Measurements from ENCODE around the gene EPB41L4B.

Gene EPB41L4B

DNA sequence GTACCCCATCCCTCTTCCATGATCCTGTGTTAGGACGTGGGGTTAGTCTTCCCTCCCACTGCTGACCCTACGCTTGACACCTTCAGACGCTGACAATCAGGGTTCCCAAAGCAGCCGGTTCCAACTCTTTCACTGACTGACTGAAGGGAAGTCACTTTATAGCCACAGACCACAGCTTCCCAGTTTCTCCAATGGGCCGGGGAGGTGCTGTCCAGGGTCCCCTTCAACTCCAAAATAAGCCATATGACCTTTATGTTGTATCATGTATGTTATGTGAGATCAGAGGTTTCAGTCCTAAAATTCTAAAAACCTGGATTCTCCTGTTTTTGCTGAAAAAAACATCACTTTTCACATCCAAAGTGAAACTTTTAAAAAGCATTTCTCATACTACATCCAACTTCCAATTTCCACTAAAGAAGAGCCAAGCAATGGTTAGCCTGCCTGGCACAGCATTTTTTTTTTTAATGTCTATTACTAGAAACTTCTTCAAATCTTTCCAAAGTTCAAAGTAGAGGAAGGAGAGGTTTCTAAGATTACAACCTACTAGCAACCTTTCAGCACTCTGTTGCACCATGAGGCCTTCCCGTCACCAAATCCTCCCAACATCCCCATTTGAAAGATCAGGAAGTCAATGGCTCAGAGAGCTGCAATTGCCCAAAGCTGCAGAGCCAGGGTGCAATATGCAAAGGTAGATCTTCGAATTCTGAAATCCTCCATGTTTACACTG, 5.2 kb downstream of the EPB41L4B start:
- H3K4me1 ChIP-seq (ENCODE audit: control insufficient read depth, insufficient read depth, low read depth, low read length), result peaks cover 14% of the 10 kb centered on the region
- H4K91ac ChIP-seq (ENCODE audit: low read length), result no peak overlapping the region
- H2BK12ac ChIP-seq (ENCODE audit: low read length in 2 of 2), result no peak overlapping the region
- no peak overlapping the region for H4K8ac ChIP-seq (ENCODE audit: low read length)
- no peak for DNase-seq
- no peak overlapping the region for H2BK15ac ChIP-seq (ENCODE audit: low read depth, poor library complexity, severe bottlenecking)
- H3K4me2 ChIP-seq (ENCODE audit: low read length, poor library complexity, severe bottlenecking), result no peak overlapping the region
- no peak overlapping the region for H3K23ac ChIP-seq (ENCODE audit: low read length in 2 of 2)
- no peak overlapping the region for H2AK5ac ChIP-seq (ENCODE audit: low read length, severe bottlenecking)
- no peak overlapping the region for H3K18ac ChIP-seq (ENCODE audit: low read depth in 1 of 2, low read length in 2 of 2)
- H3K14ac ChIP-seq (ENCODE audit: low read length in 2 of 2), result no peak overlapping the region
- H3K79me1 ChIP-seq (replicated peaks; ENCODE audit: low read length, poor library complexity, severe bottlenecking), result no peaks in the 10 kb centered on the region
- 69% methylated on average over 6 of the region's 7 CpGs for WGBS
- H3K27me3 ChIP-seq (ENCODE audit: control insufficient read depth in 1 of 2, insufficient read depth in 1 of 2, low read length in 2 of 2), result peaks cover 51 to 83% of the 10 kb centered on the region in 2 experiments
- no peak overlapping the region for H2BK5ac ChIP-seq (ENCODE audit: low read depth, low read length, poor library complexity, severe bottlenecking)
- no peaks in the 10 kb centered on the region for H3K36me3 ChIP-seq (ENCODE audit: control insufficient read depth in 1 of 2, insufficient read depth in 2 of 2, low read depth in 1 of 2, low read length in 2 of 2)
- H3K9ac ChIP-seq (ENCODE audit: low read length), result no peak overlapping the region
- H3K4me3 ChIP-seq (ENCODE audit: insufficient read depth in 1 of 2, low read depth in 1 of 2, low read length in 2 of 2), result no peak overlapping the region
- no peak overlapping the region for H3K4ac ChIP-seq (ENCODE audit: low read depth in 1 of 2, low read length in 2 of 2)
- H2BK120ac ChIP-seq (ENCODE audit: low read depth, low read length), result no peak overlapping the region
- H3K9me3 ChIP-seq (ENCODE audit: control insufficient read depth, low read length), result no peaks in the 10 kb centered on the region
- H2AFZ ChIP-seq (ENCODE audit: low read depth, low read length), result no peak overlapping the region
- H3K27ac ChIP-seq (ENCODE audit: low read length, poor library complexity, severe bottlenecking), result no peak overlapping the region

DNA sequence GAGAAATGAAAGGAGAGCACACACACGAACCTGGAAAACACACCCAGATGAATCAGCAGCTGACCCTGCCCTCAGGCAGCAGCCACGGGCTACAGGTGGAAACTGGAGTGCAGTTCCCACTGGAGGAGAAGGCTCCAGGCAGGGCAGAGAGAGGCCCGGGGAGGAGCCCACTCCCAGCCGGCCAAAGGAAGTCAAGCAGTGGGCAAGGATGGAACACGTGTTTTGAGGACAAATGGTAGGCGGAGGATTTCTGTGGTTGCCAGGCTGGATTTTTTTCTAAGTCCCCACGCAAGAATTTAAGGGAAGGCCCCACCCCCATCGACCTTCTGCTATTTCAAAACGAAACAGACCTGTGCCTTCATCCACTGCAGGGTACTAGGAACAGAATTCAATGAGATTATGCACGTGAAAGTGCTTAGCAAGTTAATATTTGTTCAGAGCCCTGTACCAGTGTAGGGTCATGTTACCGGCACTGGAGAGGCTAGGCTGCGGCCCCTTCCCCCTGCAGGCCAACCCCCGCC, 6.8 kb downstream of the EPB41L4B start:
- peaks cover 42 to 89% of the 10 kb centered on the region in 2 experiments for H3K27me3 ChIP-seq (ENCODE audit: control insufficient read depth in 1 of 2, insufficient read depth in 1 of 2, low read length in 2 of 2)
- H4K8ac ChIP-seq (ENCODE audit: low read length), result no peak overlapping the region
- H2AFZ ChIP-seq (ENCODE audit: low read depth, low read length), result no peak overlapping the region
- H3K18ac ChIP-seq (ENCODE audit: low read depth in 1 of 2, low read length in 2 of 2), result no peak overlapping the region
- H2BK120ac ChIP-seq (ENCODE audit: low read depth, low read length), result no peak overlapping the region
- H2BK5ac ChIP-seq (ENCODE audit: low read depth, low read length, poor library complexity, severe bottlenecking), result no peak overlapping the region
- WGBS, result 70% methylated on average over 10 of the region's 13 CpGs
- H3K23ac ChIP-seq (ENCODE audit: low read length in 2 of 2), result no peak overlapping the region
- H3K27ac ChIP-seq (ENCODE audit: low read length, poor library complexity, severe bottlenecking), result no peak overlapping the region
- H3K9ac ChIP-seq (ENCODE audit: low read length), result no peak overlapping the region
- H3K4ac ChIP-seq (ENCODE audit: low read depth in 1 of 2, low read length in 2 of 2), result no peak overlapping the region
- H2BK15ac ChIP-seq (ENCODE audit: low read depth, poor library complexity, severe bottlenecking), result no peak overlapping the region
- no peaks in the 10 kb centered on the region for H3K9me3 ChIP-seq (ENCODE audit: control insufficient read depth, low read length)
- H2BK12ac ChIP-seq (ENCODE audit: low read length in 2 of 2), result no peak overlapping the region
- no peaks in the 10 kb centered on the region for H3K79me1 ChIP-seq (replicated peaks; ENCODE audit: low read length, poor library complexity, severe bottlenecking)
- H3K4me1 ChIP-seq (ENCODE audit: control insufficient read depth, insufficient read depth, low read depth, low read length), result peaks cover 7% of the 10 kb centered on the region
- H3K4me3 ChIP-seq (ENCODE audit: insufficient read depth in 1 of 2, low read depth in 1 of 2, low read length in 2 of 2), result no peak overlapping the region
- no peak overlapping the region for H3K14ac ChIP-seq (ENCODE audit: low read length in 2 of 2)
- H3K36me3 ChIP-seq (ENCODE audit: control insufficient read depth in 1 of 2, insufficient read depth in 2 of 2, low read depth in 1 of 2, low read length in 2 of 2), result no peaks in the 10 kb centered on the region
- H2AK5ac ChIP-seq (ENCODE audit: low read length, severe bottlenecking), result no peak overlapping the region
- H3K4me2 ChIP-seq (ENCODE audit: low read length, poor library complexity, severe bottlenecking), result no peak overlapping the region
- no peak for DNase-seq
- H4K91ac ChIP-seq (ENCODE audit: low read length), result no peak overlapping the region

- H2BK15ac ChIP-seq (ENCODE audit: low read depth, poor library complexity, severe bottlenecking), result no peak overlapping the region
- no peaks in the 10 kb centered on the region for H3K36me3 ChIP-seq (ENCODE audit: control insufficient read depth in 1 of 2, insufficient read depth in 2 of 2, low read depth in 1 of 2, low read length in 2 of 2)
- no peak overlapping the region for H2AFZ ChIP-seq (ENCODE audit: low read depth, low read length)
- no peak overlapping the region for H3K4ac ChIP-seq (ENCODE audit: low read depth in 1 of 2, low read length in 2 of 2)
- no peak overlapping the region for H4K8ac ChIP-seq (ENCODE audit: low read length)
- H3K27me3 ChIP-seq (ENCODE audit: control insufficient read depth in 1 of 2, insufficient read depth in 1 of 2, low read length in 2 of 2), result peaks cover 34 to 87% of the 10 kb centered on the region in 2 experiments
- H2BK12ac ChIP-seq (ENCODE audit: low read length in 2 of 2), result no peak overlapping the region
- H2AK5ac ChIP-seq (ENCODE audit: low read length, severe bottlenecking), result no peak overlapping the region
- H3K79me1 ChIP-seq (replicated peaks; ENCODE audit: low read length, poor library complexity, severe bottlenecking), result no peaks in the 10 kb centered on the region
- no peak overlapping the region for H3K4me2 ChIP-seq (ENCODE audit: low read length, poor library complexity, severe bottlenecking)
- no peak overlapping the region for H3K23ac ChIP-seq (ENCODE audit: low read length in 2 of 2)
- no peak overlapping the region for H3K9ac ChIP-seq (ENCODE audit: low read length)
- no peak overlapping the region for H2BK120ac ChIP-seq (ENCODE audit: low read depth, low read length)
- H3K27ac ChIP-seq (ENCODE audit: low read length, poor library complexity, severe bottlenecking), result no peak overlapping the region
- H4K91ac ChIP-seq (ENCODE audit: low read length), result no peak overlapping the region
- DNase-seq, result no peak
- WGBS, result 70% methylated on average over 4 of the region's 4 CpGs
- H3K4me1 ChIP-seq (ENCODE audit: control insufficient read depth, insufficient read depth, low read depth, low read length), result peaks cover 5% of the 10 kb centered on the region
- H2BK5ac ChIP-seq (ENCODE audit: low read depth, low read length, poor library complexity, severe bottlenecking), result no peak overlapping the region
- no peak overlapping the region for H3K14ac ChIP-seq (ENCODE audit: low read length in 2 of 2)
- H3K4me3 ChIP-seq (ENCODE audit: insufficient read depth in 1 of 2, low read depth in 1 of 2, low read length in 2 of 2), result no peak overlapping the region
- H3K9me3 ChIP-seq (ENCODE audit: control insufficient read depth, low read length), result no peaks in the 10 kb centered on the region
- no peak overlapping the region for H3K18ac ChIP-seq (ENCODE audit: low read depth in 1 of 2, low read length in 2 of 2)
Measured at GRCh38 chr9:109313351-109313750, 7.5 kb downstream of the EPB41L4B start.

- Histone ChIP-seq H4K8ac (ENCODE audit: low read length) (no peak overlapping the region), H3K36me3 (ENCODE audit: control insufficient read depth in 1 of 2, insufficient read depth in 2 of 2, low read depth in 1 of 2, low read length in 2 of 2) (no peaks in the 10 kb centered on the region), H3K18ac (ENCODE audit: low read depth in 1 of 2, low read length in 2 of 2) (no peak overlapping the region), H3K27me3 (ENCODE audit: control insufficient read depth in 1 of 2, insufficient read depth in 1 of 2, low read length in 2 of 2) (peaks cover 33 to 87% of the 10 kb centered on the region in 2 experiments), H3K23ac (ENCODE audit: low read length in 2 of 2) (no peak overlapping the region), H4K91ac (ENCODE audit: low read length) (no peak overlapping the region), H3K4me3 (ENCODE audit: insufficient read depth in 1 of 2, low read depth in 1 of 2, low read length in 2 of 2) (no peak overlapping the region), H2BK12ac (ENCODE audit: low read length in 2 of 2) (no peak overlapping the region), H2BK5ac (ENCODE audit: low read depth, low read length, poor library complexity, severe bottlenecking) (no peak overlapping the region), H2AK5ac (ENCODE audit: low read length, severe bottlenecking) (no peak overlapping the region), H3K4ac (ENCODE audit: low read depth in 1 of 2, low read length in 2 of 2) (no peak overlapping the region), H3K4me2 (ENCODE audit: low read length, poor library complexity, severe bottlenecking) (no peak overlapping the region), H3K14ac (ENCODE audit: low read length in 2 of 2) (no peak overlapping the region), H3K79me1 (replicated peaks; ENCODE audit: low read length, poor library complexity, severe bottlenecking) (no peaks in the 10 kb centered on the region), H2AFZ (ENCODE audit: low read depth, low read length) (no peak overlapping the region), H3K9me3 (ENCODE audit: control insufficient read depth, low read length) (no peaks in the 10 kb centered on the region), H3K9ac (ENCODE audit: low read length) (no peak overlapping the region), H2BK120ac (ENCODE audit: low read depth, low read length) (no peak overlapping the region), H3K27ac (ENCODE audit: low read length, poor library complexity, severe bottlenecking) (no peak overlapping the region), H3K4me1 (ENCODE audit: control insufficient read depth, insufficient read depth, low read depth, low read length) (peaks cover 5% of the 10 kb centered on the region), H2BK15ac (ENCODE audit: low read depth, poor library complexity, severe bottlenecking) (no peak overlapping the region)
- DNase-seq, result no peak
- 91% methylated on average over 7 of the region's 7 CpGs for WGBS
Measured at GRCh38 chr9:109312783-109313182, 8.1 kb downstream of the EPB41L4B start.

Measured in mesenchymal stem cell (in vitro differentiated cells and primary cell).